HEK293T (cell line): Measurements from ENCODE around the gene FXYD6.
"Not testable (repeated sequence)": the region's sequence is repeated elsewhere in the genome, so short reads cannot be mapped to it uniquely, and the experiment has no call there.

Source experiments
- CTCF ChIA-PET: fragments of 350-600 bp; formaldehyde crosslinking; extraction: SDS; loops from one replicate; lab custom pipeline; 2021; ENCODE audit warnings: antibody characterized with exemption, inconsistent platforms; lab: Yijun Ruan, JAX
- POLR2A ChIA-PET: fragments of 350-600 bp; formaldehyde crosslinking; extraction: SDS; loops from one replicate; lab custom pipeline; 2020; ENCODE audit warnings: antibody characterized with exemption, inconsistent platforms; lab: Yijun Ruan, JAX
- DNase-seq: peaks from one replicate; pipeline ENCODE4 v3.0.0; 2012; ENCODE audit warnings: mixed read lengths; ENCODE audit errors: extremely low spot score
- ARNT ChIP-seq: fragments of 450-650 bp; IDR thresholded peaks from 2 replicates; pipeline ENCODE4 v1.6.1; 2017; ENCODE audit warnings: mild to moderate bottlenecking
- BHLHE40 ChIP-seq: fragments of 450-650 bp; IDR thresholded peaks from 2 replicates; pipeline ENCODE4 v1.6.1; 2016; ENCODE audit warnings: mild to moderate bottlenecking, moderate library complexity, borderline replicate concordance
- CTBP1 ChIP-seq: fragments of 450-650 bp; IDR thresholded peaks from 2 replicates; pipeline ENCODE4 v1.6.1; 2016; ENCODE audit warnings: borderline replicate concordance
- ELF4 ChIP-seq: fragments of 450-650 bp; IDR thresholded peaks from 2 replicates; pipeline ENCODE4 v1.6.1; 2017; ENCODE audit warnings: antibody characterized with exemption
- FOXA1 ChIP-seq: fragments of 450-650 bp; IDR thresholded peaks from 2 replicates; pipeline ENCODE4 v1.6.1; 2016; ENCODE audit warnings: mild to moderate bottlenecking
- FOXK2 ChIP-seq: fragments of 450-650 bp; IDR thresholded peaks from 2 replicates; pipeline ENCODE4 v1.6.1; 2016; ENCODE audit warnings: mild to moderate bottlenecking
- FOXM1 ChIP-seq: fragments of 450-650 bp; IDR thresholded peaks from 2 replicates; pipeline ENCODE4 v1.6.1; 2017; ENCODE audit warnings: mild to moderate bottlenecking, borderline replicate concordance
- HDGF ChIP-seq: fragments of 450-650 bp; IDR thresholded peaks from 2 replicates; pipeline ENCODE4 v1.6.1; 2017; ENCODE audit warnings: antibody characterized with exemption, borderline replicate concordance
- L3MBTL2 ChIP-seq: fragments of 450-650 bp; conservative IDR thresholded peaks from 2 replicates; pipeline ENCODE4 v1.6.1; 2016; ENCODE audit warnings: mild to moderate bottlenecking
- LEF1 ChIP-seq: fragments of 450-650 bp; IDR thresholded peaks from 2 replicates; pipeline ENCODE4 v1.6.1; 2017; ENCODE audit warnings: mild to moderate bottlenecking, borderline replicate concordance
- NFRKB ChIP-seq: fragments of 450-650 bp; IDR thresholded peaks from 2 replicates; pipeline ENCODE4 v1.6.1; 2016; ENCODE audit warnings: mild to moderate bottlenecking, moderate library complexity
- SP1 ChIP-seq: fragments of 450-650 bp; IDR thresholded peaks from 2 replicates; pipeline ENCODE4 v1.6.1; 2017
- SUZ12 ChIP-seq: fragments of 450-650 bp; IDR thresholded peaks from 2 replicates; pipeline ENCODE4 v1.6.1; 2016; ENCODE audit warnings: mild to moderate bottlenecking
- TARDBP ChIP-seq: fragments of 450-650 bp; IDR thresholded peaks from 2 replicates; pipeline ENCODE4 v1.6.1; 2016
- ZNF384 ChIP-seq: fragments of 450-650 bp; IDR thresholded peaks from 2 replicates; pipeline ENCODE4 v1.6.1; 2016
- TF ChIP-seq, protein P1 (sequence below): fragments of 450-650 bp; IDR thresholded peaks from 2 replicates; pipeline ENCODE4 v1.6.1; 2016

The FXYD6 gene

DNA sequence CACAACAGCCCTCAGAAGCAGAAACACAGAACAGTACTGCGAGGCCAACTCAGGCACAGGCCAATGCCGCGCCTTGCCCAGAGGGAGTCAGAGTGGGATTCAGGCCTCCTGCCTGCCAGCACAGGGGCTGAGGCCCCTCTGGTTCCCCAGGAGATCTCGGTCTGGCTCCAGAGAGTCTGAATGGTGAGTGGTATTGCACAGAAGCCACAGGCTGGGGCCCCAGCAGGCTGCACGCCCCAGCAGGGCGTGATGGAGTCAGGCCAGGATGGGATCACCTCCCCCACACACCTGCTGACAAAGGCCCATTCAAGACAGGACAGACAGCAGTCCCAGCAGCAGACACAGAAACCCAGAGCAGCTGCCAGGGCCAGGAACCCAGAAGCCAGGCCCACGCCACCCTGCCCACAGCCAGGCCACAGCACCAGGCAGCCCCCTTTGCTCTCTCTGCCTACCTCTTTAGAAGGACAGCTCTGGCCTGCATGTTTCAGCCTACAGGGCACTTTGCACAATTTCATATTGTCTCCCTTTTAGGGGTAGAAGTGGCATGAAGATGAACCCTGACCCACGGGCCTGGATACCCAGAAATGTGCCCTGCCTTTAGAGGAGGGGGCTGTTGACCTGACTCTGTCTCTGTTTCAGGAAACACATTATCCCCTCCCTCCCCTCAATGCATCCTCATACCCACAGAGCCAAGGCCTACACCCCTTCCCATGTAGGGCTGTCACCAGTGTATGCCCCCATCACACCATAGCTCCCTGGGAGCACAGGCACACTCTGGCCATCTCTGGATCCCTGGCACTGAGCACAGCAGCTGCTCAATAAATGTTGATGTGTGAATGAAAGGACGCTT, 6.1 kb downstream of the FXYD6 start:
- POLR2A ChIA-PET, result interaction anchor here (1.3 kb wide), 1 partner anchor 9 kb away, joined by 4 read pairs; no protein-coding TSS in a partner anchor

DNA sequence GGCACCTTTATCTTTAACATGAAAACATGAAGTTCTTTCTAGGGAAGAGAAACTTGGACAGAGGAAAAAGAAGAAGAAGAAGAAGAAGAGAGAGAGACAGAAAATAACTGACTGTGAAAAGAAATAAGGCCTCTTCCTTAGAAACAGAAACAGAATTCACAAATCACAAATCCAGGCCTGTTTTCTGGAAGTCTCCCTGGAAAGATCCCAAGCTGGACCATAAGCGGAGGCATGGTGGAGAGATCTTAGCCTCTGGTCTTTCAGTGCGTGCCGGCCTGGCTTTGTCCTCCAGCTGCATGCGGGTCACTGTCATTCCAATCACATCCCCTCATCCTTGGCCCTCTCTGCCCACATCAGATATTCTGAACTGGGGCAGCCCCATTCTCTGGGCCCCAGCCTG, 6.9 kb downstream of the FXYD6 start:
- TF ChIP-seq BHLHE40 (no peak), FOXK2 (no peak), ARNT (no peak), FOXA1 (no peak), NFRKB (no peak), TARDBP (no peak), ELF4 (no peak), FOXM1 (no peak)
- CTCF ChIA-PET, result no interaction called here
- POLR2A ChIA-PET, result no interaction called here
- no peak for DNase-seq

More for the DNA sequence above, 6.1 kb downstream of the FXYD6 start:
- no peak for DNase-seq
- CTCF ChIA-PET, result interaction anchor here (0.6 to 1.1 kb wide), 3 partner anchors 9 to 298 kb away, joined by 3 to 4 read pairs (median 4); no protein-coding TSS in a partner anchor
- TF ChIP-seq FOXA1 (no peak), BHLHE40 (no peak), NFRKB (no peak), FOXM1 (no peak), HDGF (no peak), LEF1 (no peak), ZNF384 (no peak), SUZ12 (no peak), L3MBTL2 (no peak), ELF4 (no peak), CTBP1 (no peak), FOXK2 (no peak), SP1 (no peak), TARDBP (no peak), ARNT (no peak)

- TF ChIP-seq L3MBTL2 (no peak), ZNF384 (no peak), TARDBP (no peak), SUZ12 (no peak), SP1 (no peak), FOXK2 (no peak), LEF1 (no peak), FOXM1 (no peak), FOXA1 (no peak), CTBP1 (no peak), ARNT (no peak), HDGF (no peak)
- TF ChIP-seq, protein P1, sequence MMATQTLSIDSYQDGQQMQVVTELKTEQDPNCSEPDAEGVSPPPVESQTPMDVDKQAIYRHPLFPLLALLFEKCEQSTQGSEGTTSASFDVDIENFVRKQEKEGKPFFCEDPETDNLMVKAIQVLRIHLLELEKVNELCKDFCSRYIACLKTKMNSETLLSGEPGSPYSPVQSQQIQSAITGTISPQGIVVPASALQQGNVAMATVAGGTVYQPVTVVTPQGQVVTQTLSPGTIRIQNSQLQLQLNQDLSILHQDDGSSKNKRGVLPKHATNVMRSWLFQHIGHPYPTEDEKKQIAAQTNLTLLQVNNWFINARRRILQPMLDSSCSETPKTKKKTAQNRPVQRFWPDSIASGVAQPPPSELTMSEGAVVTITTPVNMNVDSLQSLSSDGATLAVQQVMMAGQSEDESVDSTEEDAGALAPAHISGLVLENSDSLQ, result no peak
- DNase-seq, result no peak
- CTCF ChIA-PET, result no interaction called here
- POLR2A ChIA-PET, result no interaction called here
These were observed 7.5 kb downstream of the FXYD6 start for GRCh38 chr11:117868815-117869561.

- no peak for TF ChIP-seq TARDBP
- DNase-seq, result no peak
- ChIA-PET POLR2A (interaction anchor here (1.5 kb wide), 1 partner anchor 9 kb away, joined by 4 read pairs; the partner anchor contains the start of gene FXYD6), CTCF (no interaction called here)
These were observed 8.4 kb downstream of the FXYD6 start for GRCh38 chr11:117868088-117868487.

GRCh38 chr11:117866526-117866925, 9.9 kb downstream of the FXYD6 start:
- DNase-seq, result no peak
- TF ChIP-seq BHLHE40 (no peak), NFRKB (no peak), LEF1 (no peak), TARDBP (no peak), CTBP1 (no peak), FOXA1 (no peak), ZNF384 (no peak)
- ChIA-PET POLR2A (interaction anchor here (1.5 kb wide), 1 partner anchor 11 kb away, joined by 4 read pairs; the partner anchor contains the start of gene FXYD6), CTCF (no interaction called here)

- DNase-seq, POLR2A ChIA-PET: not testable (repeated sequence)
- CTCF ChIA-PET, result interaction anchor here (0.9 kb wide), 1 partner anchor 21 kb away, joined by 4 read pairs; no protein-coding TSS in a partner anchor
These were observed 10.9 kb downstream of the FXYD6 start for GRCh38 chr11:117865546-117865945.

GRCh38 chr11:117863383-117863782, 13.1 kb downstream of the FXYD6 start:
- POLR2A ChIA-PET, result no interaction called here
- no peak for DNase-seq
- TF ChIP-seq SP1, result no peak
- CTCF ChIA-PET, result no interaction called here

GRCh38 chr11:117862753-117863152, 13.7 kb downstream of the FXYD6 start:
- no peak for DNase-seq
- TF ChIP-seq ZNF384 (no peak), FOXA1 (no peak), LEF1 (no peak), NFRKB (no peak), ARNT (no peak), TARDBP (no peak), ELF4 (no peak), FOXM1 (no peak), SUZ12 (no peak), HDGF (no peak), BHLHE40 (no peak), FOXK2 (no peak), CTBP1 (no peak), L3MBTL2 (no peak), SP1 (no peak)
- TF ChIP-seq, protein P1, result no peak
- CTCF ChIA-PET, result no interaction called here
- POLR2A ChIA-PET, result no interaction called here
